Neural cell (in vitro differentiated cells): Measurements from ENCODE around the gene HES3. TPM values are rescaled to one million over a fixed set of nuclear protein-coding genes. Genes with fewer than 3 reads are reported as not detected.
A peak's percentile ranks its signal among the peaks of the same experiment; 100 is the strongest.

Source experiments
- H2AFZ ChIP-seq: fragments of 200-600, 300-800 bp; sonication (generic), shearing (Covaris generic); 2 replicates; pipeline ENCODE4 v1.6.0; 2014; ENCODE audit warnings: low read depth, mild to moderate bottlenecking, antibody characterized with exemption, low read length, moderate library complexity
- H3F3A ChIP-seq: fragments of 200-600 bp; shearing (Covaris generic); 2 replicates; pipeline ENCODE4 v1.6.1; 2016; ENCODE audit warnings: mild to moderate bottlenecking, moderate library complexity, mixed read lengths, antibody characterized with exemption, low read length; ENCODE audit not compliant: insufficient read depth, poor library complexity, severe bottlenecking
- H3K27ac ChIP-seq: fragments of 200-600, 300-800 bp; sonication (generic), shearing (Covaris generic); 2 replicates; pipeline ENCODE4 v1.5.1; 2014; ENCODE audit warnings: mild to moderate bottlenecking, low read length, moderate library complexity
- H3K27me3 ChIP-seq: fragments of 300-800, 200-600 bp; sonication (generic), shearing (Covaris generic); 2 replicates; pipeline ENCODE4 v1.6.0; 2014; ENCODE audit warnings: mild to moderate bottlenecking, low read depth, low read length, moderate library complexity; ENCODE audit not compliant: insufficient read depth
- H3K36me3 ChIP-seq: fragments of 300-800, 200-600 bp; sonication (generic), shearing (Covaris generic); 2 replicates; pipeline ENCODE4 v1.5.1; 2014; ENCODE audit warnings: mild to moderate bottlenecking, antibody characterized with exemption, low read length, moderate library complexity; ENCODE audit not compliant: insufficient read depth
- H3K4me2 ChIP-seq: fragments of 300-800, 200-600 bp; sonication (generic), shearing (Covaris generic); 2 replicates; pipeline ENCODE4 v1.6.0; 2014; ENCODE audit warnings: mild to moderate bottlenecking, low read length
- H3K4me3 ChIP-seq: fragments of 300-800, 200-600 bp; sonication (generic), shearing (Covaris generic); 2 replicates; pipeline ENCODE4 v1.5.1; 2014; ENCODE audit warnings: mild to moderate bottlenecking, low read length, moderate library complexity
- H3K79me2 ChIP-seq: fragments of 200-600 bp; shearing (Covaris generic); replicated peaks from 2 replicates; pipeline ENCODE4 v1.6.0; 2014; ENCODE audit warnings: mild to moderate bottlenecking, low read length, moderate library complexity; ENCODE audit not compliant: insufficient read depth
- H3K9ac ChIP-seq: fragments of 300-800, 200-600 bp; sonication (generic), shearing (Covaris generic); 2 replicates; pipeline ENCODE4 v1.6.1; 2016; ENCODE audit warnings: mild to moderate bottlenecking, low read length, mixed read lengths
- H3K9me2 ChIP-seq: fragments of 200-600 bp; shearing (Covaris generic); 2 replicates; pipeline ENCODE4 v1.6.1; 2016; ENCODE audit warnings: mild to moderate bottlenecking, low read length, mixed read lengths; ENCODE audit not compliant: insufficient read depth
- H3K9me3 ChIP-seq: fragments of 200-600, 300-800 bp; sonication (generic), shearing (Covaris generic); 2 replicates; pipeline ENCODE4 v1.6.1; 2016; ENCODE audit warnings: mild to moderate bottlenecking, mixed run types, low read length, moderate library complexity, mixed read lengths
- H4K20me1 ChIP-seq: fragments of 200-600 bp; shearing (Covaris generic); 2 replicates; pipeline ENCODE4 v1.6.1; 2016; ENCODE audit warnings: mild to moderate bottlenecking, mixed run types; ENCODE audit not compliant: insufficient read depth
- CTCF ChIP-seq: fragments of 450-650 bp; IDR thresholded peaks from 2 replicates; pipeline ENCODE4 v1.5.1; 2014; ENCODE audit warnings: antibody characterized with exemption, mild to moderate bottlenecking, moderate library complexity; ENCODE audit not compliant: poor library complexity, severe bottlenecking
- EP300 ChIP-seq: fragments of 450-650 bp; conservative IDR thresholded peaks from 2 replicates; pipeline ENCODE4 v1.6.1; 2014; ENCODE audit warnings: antibody characterized with exemption, mild to moderate bottlenecking, moderate library complexity; ENCODE audit not compliant: poor library complexity, severe bottlenecking
- EZH2 ChIP-seq: fragments of 200-600, 300-800 bp; shearing (Covaris generic), sonication (generic); IDR thresholded peaks from 2 replicates; pipeline ENCODE4 v1.6.1; 2014; ENCODE audit warnings: antibody characterized with exemption, low read length, borderline replicate concordance, mild to moderate bottlenecking; ENCODE audit not compliant: insufficient read depth, poor library complexity, severe bottlenecking
- MXI1 ChIP-seq: fragments of 450-650 bp; conservative IDR thresholded peaks from 2 replicates; pipeline ENCODE4 v1.6.1; 2014; ENCODE audit warnings: antibody characterized with exemption, mild to moderate bottlenecking; ENCODE audit not compliant: poor library complexity, severe bottlenecking
- POLR2AphosphoS5 ChIP-seq: IDR thresholded peaks from 2 replicates; pipeline ENCODE4 v1.6.1; 2012
- RAD21 ChIP-seq: fragments of 450-650 bp; conservative IDR thresholded peaks from 2 replicates; pipeline ENCODE4 v1.6.1; 2014; ENCODE audit warnings: antibody characterized with exemption, mild to moderate bottlenecking, moderate library complexity
- REST ChIP-seq: IDR thresholded peaks from 2 replicates; pipeline ENCODE4 v1.6.1; 2012; ENCODE audit warnings: borderline replicate concordance
- SMC3 ChIP-seq: fragments of 450-650 bp; conservative IDR thresholded peaks from 2 replicates; pipeline ENCODE4 v1.6.1; 2014; ENCODE audit warnings: antibody characterized with exemption, mild to moderate bottlenecking, moderate library complexity; ENCODE audit not compliant: poor library complexity
- TAF1 ChIP-seq: IDR thresholded peaks from 2 replicates; pipeline ENCODE4 v1.6.1; 2012; ENCODE audit warnings: low read depth
- polyA plus RNA-seq: library from polyadenylated mRNA; depleted of rRNA; stranded (reverse); fragments of >200 nt; gene quantifications from 2 replicates; pipeline ENCODE4 v1.2.3, GENCODE V29; 2014

The HES3 gene
- polyA plus RNA-seq, 1 donor from 2014 or later, result not detected

GRCh38 chr1:6207075-6207885 is 36.7 kb upstream of the HES3 start:
- Histone ChIP-seq H3K36me3 (no peaks in the 10 kb centered on the region), H3K4me2 (no peak overlapping the region), H3F3A (no peaks in the 10 kb centered on the region), H3K9me2 (no peaks in the 10 kb centered on the region), H2AFZ (no peak overlapping the region), H4K20me1 (no peaks in the 10 kb centered on the region), H3K9me3 (no peaks in the 10 kb centered on the region), H3K27me3 (peaks cover 42% of the 10 kb centered on the region), H3K9ac (no peak overlapping the region), H3K27ac (no peak overlapping the region), H3K4me3 (peak overlapping the region; percentile 7), H3K79me2 (no peaks in the 10 kb centered on the region)
- TF ChIP-seq EZH2 (no peak), SMC3 (no peak), POLR2AphosphoS5 (no peak), REST (no peak), RAD21 (no peak), MXI1 (no peak), EP300 (no peak), TAF1 (no peak), CTCF (no peak)

- no peaks in the 10 kb centered on the region for H4K20me1 ChIP-seq
- H3K36me3 ChIP-seq, result no peaks in the 10 kb centered on the region
- no peak overlapping the region for H2AFZ ChIP-seq
- TF ChIP-seq CTCF (no peak), RAD21 (no peak), REST (no peak)
- no peaks in the 10 kb centered on the region for H3K9me2 ChIP-seq
- no peaks in the 10 kb centered on the region for H3K9me3 ChIP-seq
- H3K9ac ChIP-seq, result no peak overlapping the region
- H3F3A ChIP-seq, result no peaks in the 10 kb centered on the region
- H3K27ac ChIP-seq, result no peak overlapping the region
- H3K27me3 ChIP-seq, result peaks cover 42% of the 10 kb centered on the region
- H3K4me2 ChIP-seq, result no peak overlapping the region
- no peak overlapping the region for H3K4me3 ChIP-seq
- H3K79me2 ChIP-seq, result no peaks in the 10 kb centered on the region
These were observed 36.1 kb upstream of the HES3 start for GRCh38 chr1:6207921-6208320.
